GM11168 (cell line): ENCODE results near the gene RANBP10.
"Not testable (repeated sequence)": the region's sequence is repeated elsewhere in the genome, so short reads cannot be mapped to it uniquely, and the experiment has no call there.

ENCODE experiments used
- in situ Hi-C: fragments of 300-500 bp; cut with MboI; formaldehyde crosslinking; loops from one replicate; pipeline ENCODE4 v1.12.0; 2022; ENCODE audit warnings: low sequenced_read_pairs; ENCODE audit not compliant: unreplicated experiment

Gene RANBP10

DNA sequence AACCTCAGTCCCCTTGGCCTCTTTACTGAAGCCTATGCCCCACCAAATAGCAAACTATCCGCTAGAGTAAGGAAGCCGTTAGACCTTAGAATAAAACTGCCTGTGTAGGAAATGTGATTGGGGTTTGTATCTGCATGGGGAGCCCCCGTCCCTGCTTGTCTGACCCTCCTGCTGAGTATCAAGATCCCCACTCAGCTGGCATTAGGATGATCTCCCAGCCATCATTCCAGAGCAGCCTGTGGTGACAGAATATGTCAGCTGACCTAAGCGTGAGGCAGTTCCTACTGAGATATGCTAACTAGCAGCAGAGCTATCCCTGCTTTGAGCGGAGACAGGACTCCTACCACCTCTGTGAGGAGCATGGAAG is 86.6 kb downstream of the RANBP10 start:
- in situ Hi-C loops: no loop called here

DNA sequence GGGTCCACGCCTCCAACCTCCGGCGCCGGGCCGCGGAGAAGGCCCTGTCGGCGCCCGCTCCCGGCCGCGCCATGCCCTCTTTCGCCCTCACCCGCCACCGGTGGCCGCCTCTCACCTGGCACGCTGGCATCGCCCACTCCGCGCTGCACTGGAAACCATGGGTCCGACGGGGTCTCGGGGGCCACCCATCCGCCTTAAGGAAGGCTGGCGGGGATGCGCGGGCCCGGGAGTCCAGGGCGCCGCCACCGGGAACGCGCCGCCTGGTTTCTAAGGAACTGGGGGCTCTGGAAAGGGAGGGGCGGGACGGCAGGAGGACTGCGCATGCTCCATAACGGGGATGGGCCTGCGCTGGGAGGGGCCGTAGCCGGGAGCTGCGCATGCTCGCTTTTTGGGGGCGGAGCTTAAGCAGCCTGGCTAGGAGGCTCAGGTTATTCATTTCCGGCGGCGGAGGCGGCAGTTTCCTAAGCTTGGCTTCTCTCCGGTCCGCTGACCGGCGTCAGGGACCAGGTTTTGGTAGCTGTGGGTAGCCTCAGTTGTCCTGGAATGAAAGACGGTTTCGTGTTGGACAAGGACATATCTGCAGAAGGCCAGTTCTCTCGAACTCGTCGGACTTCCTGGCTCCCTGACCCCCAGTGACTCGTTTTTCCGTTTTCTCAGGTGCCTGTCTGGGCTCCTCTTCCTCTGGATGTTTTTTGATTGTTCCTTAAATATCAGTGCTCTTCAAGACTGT is 87.1 kb downstream of the RANBP10 start, which contains the start of gene GFOD2:
Gene GFOD2 (minus strand): TSS at position 269 of the 730 bp plus-strand sequence. CDS start 33,601 bp downstream, outside the sequence.
- in situ Hi-C loops: no loop called here

- in situ Hi-C loops: no loop called here
These were observed 87.7 kb downstream of the RANBP10 start for GRCh38 chr16:67718668-67719047.

GRCh38 chr16:67716097-67716496 is 90.3 kb downstream of the RANBP10 start:
- in situ Hi-C loops: no loop called here

DNA sequence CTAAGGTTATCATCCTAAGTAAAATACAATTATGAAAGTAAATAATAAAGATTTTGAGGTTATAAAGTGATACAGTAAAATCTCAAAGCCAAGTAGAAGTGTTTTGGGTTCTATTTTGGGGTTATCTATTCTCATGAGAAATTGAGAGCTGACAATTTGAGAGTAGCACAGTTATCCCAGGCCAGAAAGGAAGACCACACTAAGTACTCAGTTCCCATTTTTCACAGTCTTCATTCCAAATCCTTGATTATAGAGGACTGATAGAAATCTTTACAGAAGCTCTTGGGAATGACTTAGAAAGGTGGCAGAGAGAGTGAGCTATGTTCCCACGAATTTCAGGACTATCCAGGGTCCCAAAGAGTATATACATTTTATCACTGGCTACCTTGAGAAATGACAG is 91.8 kb downstream of the RANBP10 start:
- in situ Hi-C loops: no loop called here

GRCh38 chr16:67713647-67714273 is 92.6 kb downstream of the RANBP10 start:
- in situ Hi-C loops: no loop called here

DNA sequence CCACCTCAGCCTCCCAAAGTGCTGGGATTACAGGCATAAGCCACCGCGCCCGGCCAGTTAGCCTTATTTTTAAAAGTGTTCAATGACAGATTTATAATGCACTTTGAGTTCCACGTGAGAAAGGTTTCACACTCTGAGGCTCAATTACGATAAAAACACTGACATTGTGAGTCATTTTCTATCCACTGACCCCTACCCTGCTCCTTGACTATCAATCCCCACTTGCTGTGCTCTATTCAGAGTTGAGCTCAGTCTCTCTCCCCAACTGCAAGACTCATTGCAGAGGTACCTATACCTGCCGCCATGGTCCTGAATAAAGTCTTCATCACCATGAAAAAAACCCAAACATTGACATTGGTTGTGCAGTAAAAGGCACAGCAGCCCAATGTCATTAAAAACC is 95.8 kb downstream of the RANBP10 start:
- in situ Hi-C loops: no loop called here

DNA sequence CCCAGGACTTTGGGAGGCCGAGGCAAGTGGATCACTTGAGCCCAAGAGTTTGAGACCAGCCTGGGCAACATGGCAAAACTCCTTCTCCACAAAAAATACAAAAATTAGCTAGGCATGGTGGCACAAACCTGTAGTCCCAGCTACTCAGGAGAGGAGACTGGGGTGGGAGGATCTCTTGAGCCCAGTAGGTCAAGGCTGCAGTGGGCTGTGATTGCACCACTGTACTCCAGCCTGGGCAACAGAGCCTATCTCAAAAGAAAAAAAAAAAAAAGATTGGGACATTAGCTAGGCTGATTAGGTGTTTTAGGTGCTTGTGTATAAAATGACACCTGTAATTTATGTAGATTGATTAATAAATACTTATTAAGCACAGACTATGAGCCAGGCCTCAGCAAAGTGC is 97.3 kb downstream of the RANBP10 start:
- in situ Hi-C loops: no loop called here

DNA sequence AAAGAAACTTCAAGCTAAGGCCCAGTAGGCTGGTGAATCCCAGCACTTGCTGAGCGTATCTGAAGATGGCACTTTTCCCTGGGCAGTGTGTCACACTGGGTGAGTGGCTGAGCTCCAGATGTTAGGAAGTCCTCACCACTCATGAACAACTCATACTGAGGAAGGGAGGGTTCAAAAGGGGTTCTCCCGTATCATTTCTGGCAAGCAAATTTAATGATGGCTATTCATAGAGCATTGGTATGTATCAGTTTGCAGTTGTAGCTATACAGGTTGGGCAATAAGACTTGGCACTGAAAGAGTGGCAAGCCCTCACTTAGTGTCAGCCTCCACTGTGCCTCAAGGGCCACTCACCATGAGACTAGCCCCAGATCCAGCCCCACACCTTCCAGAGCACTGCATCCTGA is 98.0 kb downstream of the RANBP10 start:
- in situ Hi-C loops: no loop called here

DNA sequence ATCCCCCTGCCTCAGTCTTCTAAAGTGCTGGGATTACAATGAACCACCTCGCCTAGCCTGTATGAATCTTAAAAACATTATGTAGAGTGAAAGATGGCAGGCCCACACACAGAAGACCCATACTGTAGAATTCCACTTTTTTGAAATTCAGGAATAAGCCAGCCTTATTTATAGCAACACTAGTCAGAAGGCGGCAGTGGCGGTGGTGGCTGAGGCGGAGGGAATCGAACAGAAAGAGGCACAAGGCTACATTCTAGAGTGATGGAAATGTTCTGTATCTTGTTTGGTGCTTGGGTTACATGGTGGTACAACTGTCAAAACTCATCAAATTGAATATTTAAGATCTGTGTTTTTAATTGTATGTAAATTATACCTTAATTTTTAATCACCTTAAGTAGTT is 98.6 kb downstream of the RANBP10 start:
- in situ Hi-C loops: no loop called here

GRCh38 chr16:67707210-67707609 is 99.2 kb downstream of the RANBP10 start:
- in situ Hi-C loops: no loop called here

GRCh38 chr16:67704110-67704509 is 102.2 kb downstream of the RANBP10 start:
- in situ Hi-C loops: no loop called here

DNA sequence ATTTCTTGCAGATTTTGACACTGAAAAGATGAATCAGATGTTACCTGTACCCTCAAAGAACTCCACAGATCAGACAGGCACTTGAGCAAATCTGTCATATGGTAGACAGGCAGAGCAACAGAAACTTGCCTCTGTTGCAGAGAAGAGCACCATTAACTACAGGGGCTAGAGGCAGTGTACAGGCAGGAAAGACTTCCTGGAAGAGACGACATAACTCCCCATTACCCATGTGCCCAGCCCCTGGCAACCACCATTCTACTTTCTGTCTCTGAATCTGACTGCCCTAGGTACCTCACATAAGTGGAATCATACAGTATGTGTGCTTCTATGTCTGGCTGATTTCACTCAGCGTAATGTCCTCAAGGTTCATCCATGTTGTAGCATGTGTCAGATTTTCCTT is 102.7 kb downstream of the RANBP10 start:
- in situ Hi-C loops: no loop called here

DNA sequence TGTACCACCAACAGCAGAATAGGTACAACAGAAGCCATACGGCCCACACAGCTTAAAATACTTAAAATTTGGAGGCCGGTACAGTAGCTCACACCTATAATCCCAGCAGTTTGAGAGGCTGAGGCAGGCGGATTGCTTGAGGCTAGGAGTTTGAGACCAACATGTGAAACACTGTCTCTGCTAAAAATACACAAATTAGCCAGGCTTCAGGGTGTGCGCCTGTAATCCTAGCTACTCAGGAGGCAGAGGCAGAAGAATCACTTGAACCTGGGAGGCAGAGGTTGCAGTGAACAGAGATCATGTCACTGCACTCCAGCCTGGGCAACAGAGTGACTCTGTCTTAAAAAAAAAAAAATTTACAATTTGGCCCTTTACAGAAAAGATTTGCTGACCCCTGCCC is 104.2 kb downstream of the RANBP10 start:
- in situ Hi-C loops: no loop called here

GRCh38 chr16:67701420-67701819 is 104.9 kb downstream of the RANBP10 start:
- in situ Hi-C loops: no loop called here

- in situ Hi-C loops: no loop called here
These were observed 107.1 kb downstream of the RANBP10 start for GRCh38 chr16:67699265-67699664.

DNA sequence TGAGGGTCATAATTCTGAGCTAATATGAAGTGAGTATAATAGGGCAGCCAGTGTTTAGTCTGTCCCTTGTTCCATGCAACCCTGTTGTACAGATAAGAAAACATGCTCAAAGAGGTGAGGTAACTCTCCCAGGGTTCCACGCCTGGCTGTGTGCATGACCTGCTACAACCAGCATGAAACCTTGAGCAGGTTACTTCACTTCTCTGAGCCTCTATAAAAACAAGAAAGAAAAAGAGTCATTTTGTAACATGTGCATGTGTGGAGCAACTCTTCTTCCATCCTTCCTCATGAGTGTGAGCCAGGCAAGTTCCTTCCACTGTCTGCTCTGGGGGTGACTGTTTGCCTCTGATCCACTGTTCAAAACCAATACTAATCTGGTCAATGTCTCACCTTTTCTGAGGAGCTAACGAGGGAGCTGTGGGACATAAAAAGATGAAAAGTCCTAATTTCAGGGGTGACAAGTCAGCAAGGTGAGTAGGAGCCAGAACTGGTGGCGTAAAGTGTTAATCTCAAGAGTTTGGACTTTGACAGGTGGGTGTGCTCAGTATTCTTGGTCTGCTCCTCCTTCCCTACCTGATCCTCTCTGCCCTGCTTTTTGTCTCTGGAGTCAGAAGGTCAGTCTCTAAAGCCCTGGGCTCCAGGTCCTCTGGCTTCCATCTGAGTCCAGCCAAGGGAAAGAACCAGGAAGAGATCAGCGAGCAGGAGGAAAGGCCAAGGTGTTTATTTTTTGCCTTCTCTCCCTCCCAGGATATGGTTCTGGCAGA is 108.8 kb downstream of the RANBP10 start:
- in situ Hi-C loops: no loop called here

GRCh38 chr16:67694611-67695010 is 111.7 kb downstream of the RANBP10 start:
- in situ Hi-C loops: no loop called here

DNA sequence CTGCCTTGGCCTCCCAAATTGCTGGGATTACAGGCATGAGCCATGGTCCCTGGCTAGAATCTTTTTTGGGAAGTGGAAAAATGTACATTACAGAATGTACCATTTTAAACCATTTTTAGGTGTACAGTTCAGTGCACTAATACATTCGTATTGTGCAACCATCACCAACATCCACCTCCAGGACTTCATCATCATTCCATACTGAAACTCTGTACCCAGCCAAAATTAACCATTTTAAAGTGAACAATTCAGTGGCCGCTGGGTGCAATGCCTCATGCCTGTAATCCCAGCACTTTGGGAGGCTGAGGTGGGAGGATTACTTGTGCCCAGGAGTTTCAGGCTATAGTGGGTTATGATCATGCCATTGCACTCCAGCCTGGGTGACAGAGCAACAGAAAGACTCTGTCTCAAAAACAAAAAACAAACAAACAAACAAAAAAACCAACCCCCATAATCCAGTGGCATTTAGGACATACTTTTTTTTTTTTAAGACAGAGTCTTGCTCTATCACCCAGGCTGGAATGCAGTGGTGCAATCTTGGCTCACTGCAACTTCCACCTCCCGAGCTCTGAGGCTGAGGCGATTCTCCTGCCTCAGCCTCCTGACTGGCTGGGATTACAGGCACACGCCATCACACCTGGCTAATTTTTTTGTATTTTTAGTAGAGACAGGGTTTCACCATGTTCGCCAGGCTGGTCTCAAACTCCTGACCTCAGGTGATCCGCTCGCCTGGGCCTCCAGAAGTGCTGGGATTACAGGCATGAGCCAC is 112.7 kb downstream of the RANBP10 start:
- in situ Hi-C loops: not testable (repeated sequence)

- in situ Hi-C loops: no loop called here
These were observed 120.8 kb downstream of the RANBP10 start for GRCh38 chr16:67685388-67686112.
